Lung (tissue), 12 donors: ENCODE measurements around the gene USH2A. TPM values are rescaled to one million over a fixed set of nuclear protein-coding genes. Genes with fewer than 3 reads are reported as not detected.

Source experiments
- ATAC-seq: fragments of 200-7000 bp; cut with Tn5 transposase; one replicate; pipeline ENCODE4 v1.9.1; 2020; ENCODE audit warnings: moderate number of reproducible peaks; ENCODE audit not compliant: insufficient read depth, low FRiP score
- DNase-seq, 3 donors: peaks; one replicate each; pipeline ENCODE4 v3.0.0-alpha.2; 2013 to 2017
- H3K27ac ChIP-seq, 2 donors: one replicate each; pipeline ENCODE4 v1.5.1; 2013; ENCODE audit warnings: mild to moderate bottlenecking in 2 of 2, moderate library complexity in 2 of 2, control low read depth in 1 of 2, inconsistent platforms in 1 of 2, low read depth in 1 of 2, low read length in 1 of 2
- H3K27me3 ChIP-seq, 3 donors: one replicate each; pipeline ENCODE4 v1.5.1; 2013; ENCODE audit warnings: low read length in 2 of 3; ENCODE audit not compliant: control insufficient read depth in 3 of 3, insufficient read depth in 3 of 3
- H3K36me3 ChIP-seq, 4 donors: one replicate each; pipeline ENCODE4 v1.5.1; 2013; ENCODE audit warnings: low read length in 4 of 4, mild to moderate bottlenecking in 1 of 4, moderate library complexity in 1 of 4; ENCODE audit not compliant: control insufficient read depth in 4 of 4, insufficient read depth in 4 of 4
- H3K4me1 ChIP-seq, 5 donors: one replicate each; pipeline ENCODE4 v1.5.1; 2013; ENCODE audit warnings: low read length in 5 of 5, mild to moderate bottlenecking in 2 of 5, moderate library complexity in 1 of 5; ENCODE audit not compliant: control insufficient read depth in 5 of 5, insufficient read depth in 5 of 5
- H3K4me3 ChIP-seq: one replicate; pipeline ENCODE4 v1.5.1; 2013; ENCODE audit warnings: mild to moderate bottlenecking, control low read depth, moderate library complexity
- H3K9ac ChIP-seq, 2 donors: one replicate each; pipeline ENCODE4 v1.5.1; 2013; ENCODE audit warnings: low read length in 2 of 2, control low read depth in 1 of 2; ENCODE audit not compliant: insufficient read depth in 1 of 2
- H3K9me3 ChIP-seq, 4 donors: one replicate each; pipeline ENCODE4 v1.5.1; 2013; ENCODE audit warnings: low read length in 3 of 4, mild to moderate bottlenecking in 1 of 4, moderate library complexity in 1 of 4; ENCODE audit not compliant: control insufficient read depth in 4 of 4, insufficient read depth in 3 of 4
- CTCF ChIP-seq: IDR thresholded peaks from 2 replicates; pipeline ENCODE4 v1.5.1; 2012; ENCODE audit warnings: mild to moderate bottlenecking; ENCODE audit errors: control extremely low read depth, extremely low read depth
- WGBS, 2 donors: extraction: QIAGEN DNeasy Blood & Tissue Kit; methylation state at CpG; one replicate each; pipeline ENCODE4 v1.1.7; 2013; 5-methylcytosine and 5-hydroxymethylcytosine counted together
- polyA plus RNA-seq, 2 donors: library from polyadenylated mRNA; stranded (reverse); fragments of 200-250 nt; gene quantifications; one replicate each; pipeline ENCODE4 v1.2.1, GENCODE V29; 2013
- total RNA-seq, 2 donors: library from RNA; depleted of rRNA in 1 of 2; stranded (reverse); fragments of >200 nt in 1 of 2; gene quantifications; one replicate each; pipeline ENCODE4 v1.2.1, GENCODE V29; 2014 to 2021
- donor health status: control.
- donor health status: control.
- donor health status: Bipolar disorder and iron deficiency.
- donor health status: healthy.
- donor health status: DM: yes; HTN: yes; CAD: no.

The USH2A gene
- total and polyA plus RNA-seq, 4 donors = under 0.01 to 0.11 TPM; not detected in 2

GRCh38 chr1:216186141-216186540 lies 237.1 kb downstream of the USH2A start:
- DNase-seq (no peak), ATAC-seq (no peak)
- no peaks in the 10 kb centered on the region for H3K27me3 ChIP-seq
- H3K4me1 ChIP-seq = peaks cover 0 to 26% (median 0%) of the 10 kb centered on the region in 5 donors
- no peak overlapping the region for H3K4me3 ChIP-seq
- no peak for TF ChIP-seq CTCF
- H3K9ac ChIP-seq = no peak overlapping the region
- 74 to 81% methylated on average over 2 of the region's 2 CpGs for WGBS, 2 donors
- H3K36me3 ChIP-seq = no peaks in the 10 kb centered on the region
- H3K27ac ChIP-seq = no peak overlapping the region
- no peaks in the 10 kb centered on the region for H3K9me3 ChIP-seq

- no peak overlapping the region for H3K27ac ChIP-seq
- H3K4me1 ChIP-seq = peaks cover 0 to 26% (median 0%) of the 10 kb centered on the region in 5 donors
- H3K9me3 ChIP-seq = no peaks in the 10 kb centered on the region
- H3K9ac ChIP-seq = no peak overlapping the region
- 43 to 51% methylated on average over 2 of the region's 2 CpGs for WGBS, 2 donors
- ATAC-seq = no peak
- no peaks in the 10 kb centered on the region for H3K27me3 ChIP-seq
- peak in 2 of 3 donors; percentile 62 to 76 for DNase-seq
- no peaks in the 10 kb centered on the region for H3K36me3 ChIP-seq
- no peak for TF ChIP-seq CTCF
- no peak overlapping the region for H3K4me3 ChIP-seq
Measured at GRCh38 chr1:216184126-216184680, 239.0 kb downstream of the USH2A start.

- ATAC-seq (no peak), DNase-seq (peak in 1 of 3 donors; percentile 6)
- no peaks in the 10 kb centered on the region for H3K36me3 ChIP-seq
- H3K4me3 ChIP-seq = no peak overlapping the region
- H3K27me3 ChIP-seq = no peaks in the 10 kb centered on the region
- H3K9me3 ChIP-seq = no peaks in the 10 kb centered on the region
- H3K4me1 ChIP-seq = peaks cover 0 to 26% (median 0%) of the 10 kb centered on the region in 5 donors
- no peak for TF ChIP-seq CTCF
- no peak overlapping the region for H3K9ac ChIP-seq
- H3K27ac ChIP-seq = no peak overlapping the region
- 68 to 81% methylated on average over 6 of the region's 6 CpGs for WGBS, 2 donors
Measured at GRCh38 chr1:216183454-216183853, 239.8 kb downstream of the USH2A start.

- no peak for ATAC-seq
Measured at GRCh38 chr1:216183007-216183406, 240.2 kb downstream of the USH2A start.

More at GRCh38 chr1:216183007-216183406, 240.2 kb downstream of the USH2A start:
- Histone ChIP-seq H3K9me3 (no peaks in the 10 kb centered on the region), H3K36me3 (no peaks in the 10 kb centered on the region), H3K27me3 (no peaks in the 10 kb centered on the region), H3K4me1 (peaks cover 0 to 26% (median 0%) of the 10 kb centered on the region in 5 donors), H3K27ac (no peak overlapping the region), H3K9ac (no peak overlapping the region), H3K4me3 (no peak overlapping the region)
- no peak for TF ChIP-seq CTCF
- DNase-seq = peak in 1 of 3 donors; percentile 13
- WGBS, 2 donors = 14 to 17% methylated on average over 4 of the region's 4 CpGs
